AG09319 (cell line): ENCODE data around the gene THAP10.

Experiments used
- DNase-seq: peaks from one replicate; pipeline ENCODE4 v3.0.0-alpha.2; 2010; ENCODE audit warnings: low read depth; ENCODE audit errors: extremely low read depth
- TF ChIP-seq, protein P1 (sequence below): IDR thresholded peaks from 2 replicates; pipeline ENCODE4 v1.5.1; 2011; ENCODE audit warnings: low read depth, mild to moderate bottlenecking, inconsistent platforms, low read length, moderate library complexity

The THAP10 gene

DNA sequence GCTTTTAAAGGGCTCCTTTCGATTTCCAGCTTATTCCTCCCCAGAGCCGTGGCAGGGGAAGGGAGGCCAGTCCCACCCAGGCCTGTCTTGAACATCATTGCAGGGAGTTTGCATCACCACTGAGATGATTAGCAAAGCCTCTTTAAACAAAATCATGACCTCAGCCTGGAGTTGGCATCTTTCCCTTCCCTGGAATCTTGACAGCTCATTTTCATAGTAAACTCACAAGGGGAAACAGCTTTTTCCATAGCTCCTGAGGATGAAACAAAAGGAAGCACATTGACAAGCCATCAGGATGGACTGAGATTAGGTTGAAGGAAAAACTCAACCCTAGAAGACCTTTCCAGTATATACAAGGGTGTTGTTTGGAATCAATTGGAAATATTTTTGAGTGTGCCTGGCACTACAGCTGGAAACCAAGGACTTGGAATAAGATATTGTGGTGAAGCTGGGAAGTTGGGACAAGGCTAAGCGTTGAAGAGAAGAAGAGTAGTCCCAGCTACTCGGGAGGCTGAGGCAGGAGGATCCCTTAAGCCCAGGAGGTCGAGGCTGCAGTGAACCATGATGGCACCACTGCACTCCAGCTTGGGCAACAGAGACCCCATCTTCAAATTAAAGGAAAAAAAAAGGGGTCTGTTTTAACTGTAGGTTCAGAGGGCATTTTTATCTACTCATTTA is 35.2 kb downstream of the THAP10 start:
- TF ChIP-seq, protein P1, sequence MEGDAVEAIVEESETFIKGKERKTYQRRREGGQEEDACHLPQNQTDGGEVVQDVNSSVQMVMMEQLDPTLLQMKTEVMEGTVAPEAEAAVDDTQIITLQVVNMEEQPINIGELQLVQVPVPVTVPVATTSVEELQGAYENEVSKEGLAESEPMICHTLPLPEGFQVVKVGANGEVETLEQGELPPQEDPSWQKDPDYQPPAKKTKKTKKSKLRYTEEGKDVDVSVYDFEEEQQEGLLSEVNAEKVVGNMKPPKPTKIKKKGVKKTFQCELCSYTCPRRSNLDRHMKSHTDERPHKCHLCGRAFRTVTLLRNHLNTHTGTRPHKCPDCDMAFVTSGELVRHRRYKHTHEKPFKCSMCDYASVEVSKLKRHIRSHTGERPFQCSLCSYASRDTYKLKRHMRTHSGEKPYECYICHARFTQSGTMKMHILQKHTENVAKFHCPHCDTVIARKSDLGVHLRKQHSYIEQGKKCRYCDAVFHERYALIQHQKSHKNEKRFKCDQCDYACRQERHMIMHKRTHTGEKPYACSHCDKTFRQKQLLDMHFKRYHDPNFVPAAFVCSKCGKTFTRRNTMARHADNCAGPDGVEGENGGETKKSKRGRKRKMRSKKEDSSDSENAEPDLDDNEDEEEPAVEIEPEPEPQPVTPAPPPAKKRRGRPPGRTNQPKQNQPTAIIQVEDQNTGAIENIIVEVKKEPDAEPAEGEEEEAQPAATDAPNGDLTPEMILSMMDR: no peak
- DNase-seq: peak; percentile 99

GRCh38 chr15:70856177-70856883 is 35.9 kb downstream of the THAP10 start:
- TF ChIP-seq, protein P1: no peak
- no peak for DNase-seq

DNA sequence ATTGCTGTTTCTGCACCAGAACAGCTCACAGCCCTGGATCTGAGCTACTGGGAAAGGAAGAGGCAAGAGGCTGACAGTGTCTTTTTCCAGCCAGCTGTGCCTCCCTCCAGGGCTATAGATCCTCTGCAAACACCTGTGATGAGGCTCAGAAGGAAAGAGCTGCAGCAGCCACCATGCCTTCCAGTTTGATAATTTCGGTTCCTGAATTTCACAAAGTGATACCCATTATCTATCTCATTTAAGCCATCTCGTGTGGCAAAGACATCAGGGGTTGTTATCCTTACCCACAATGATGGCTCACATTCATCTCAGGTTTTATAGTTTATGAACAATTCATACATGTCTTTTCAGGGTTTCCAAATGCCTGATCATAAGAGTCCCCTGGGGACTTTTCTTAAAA is 36.5 kb downstream of the THAP10 start:
- TF ChIP-seq, protein P1: no peak
- DNase-seq: no peak

- TF ChIP-seq, protein P1: peak; percentile 10
- DNase-seq: no peak
Measured at GRCh38 chr15:70854666-70854976, 37.6 kb downstream of the THAP10 start.

- no peak for DNase-seq
- TF ChIP-seq, protein P1: no peak
Measured at GRCh38 chr15:70853973-70854665, 38.1 kb downstream of the THAP10 start, which contains the start of gene LARP6. Gene LARP6 (minus strand): TSS chr15:70854157. CDS start chr15:70854088, 69 bp downstream.

DNA sequence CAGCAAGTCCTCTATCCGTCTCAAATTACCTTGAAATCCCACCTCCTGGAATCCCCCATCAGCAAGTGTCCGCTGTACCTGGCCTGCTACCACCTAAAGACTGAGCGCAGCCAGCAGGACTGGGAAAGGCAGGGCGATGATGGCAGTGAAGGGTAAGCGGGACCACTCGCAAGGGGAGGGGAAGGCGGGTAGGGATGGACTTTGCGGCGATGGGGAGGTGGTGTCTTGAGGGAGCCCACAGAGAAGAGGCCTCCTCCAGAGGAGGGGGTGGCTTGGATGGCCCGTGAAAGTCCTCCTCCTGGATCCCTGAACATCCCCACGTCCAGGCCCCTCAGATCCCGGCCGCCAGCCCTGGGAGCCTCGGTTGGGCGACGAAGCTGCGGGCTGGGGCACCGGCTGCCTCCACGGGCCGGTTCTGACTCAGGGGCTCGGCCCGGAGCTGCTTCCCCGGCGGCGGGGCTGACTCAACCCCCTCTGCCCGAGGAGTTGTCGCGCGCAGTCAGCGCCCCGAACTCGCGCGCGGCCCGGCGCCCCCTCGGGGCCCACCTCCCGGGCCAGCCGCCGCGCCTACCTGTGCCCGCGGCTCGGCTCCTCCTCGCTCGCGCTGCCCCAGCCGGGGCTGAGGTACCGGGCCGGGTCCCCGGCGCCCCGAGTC is 38.8 kb downstream of the THAP10 start:
- no peak for DNase-seq
- TF ChIP-seq, protein P1: no peak
